Muscle layer of colon (tissue), 2 donors: ENCODE measurements around the gene PDCD1LG2.
"Not testable (repeated sequence)": the region's sequence is repeated elsewhere in the genome, so short reads cannot be mapped to it uniquely, and the experiment has no call there.

Experiments
- H3K27ac ChIP-seq: one replicate; pipeline ENCODE4 v1.7.0; 2013; ENCODE audit warnings: low read depth, mild to moderate bottlenecking, low read length, moderate library complexity
- H3K27me3 ChIP-seq, 2 donors: one replicate each; pipeline ENCODE4 v1.7.0; 2013; ENCODE audit warnings: low read length in 2 of 2, mild to moderate bottlenecking in 2 of 2; ENCODE audit not compliant: insufficient read depth in 2 of 2, control insufficient read depth in 1 of 2
- H3K36me3 ChIP-seq: one replicate; pipeline ENCODE4 v1.7.0; 2013; ENCODE audit warnings: mild to moderate bottlenecking, low read length; ENCODE audit not compliant: insufficient read depth
- H3K4me1 ChIP-seq: one replicate; pipeline ENCODE4 v1.7.0; 2013; ENCODE audit warnings: mild to moderate bottlenecking, low read length; ENCODE audit not compliant: insufficient read depth
- H3K4me3 ChIP-seq, 2 donors: one replicate each; pipeline ENCODE4 v1.7.0; 2013; ENCODE audit warnings: low read length in 2 of 2, low read depth in 1 of 2, mild to moderate bottlenecking in 1 of 2, moderate library complexity in 1 of 2
- H3K9ac ChIP-seq: one replicate; pipeline ENCODE4 v1.7.0; 2013; ENCODE audit warnings: low read length
- H3K9me3 ChIP-seq: one replicate; pipeline ENCODE4 v1.7.0; 2013; ENCODE audit warnings: mild to moderate bottlenecking, low read length
- donor health status: abdominal sarcoma.
- donor health status: Adenocarcinoma of cecum.

PDCD1LG2 gene

GRCh38 chr9:5577225-5577624, 66.9 kb downstream of the PDCD1LG2 start:
- no peak overlapping the region for H3K27ac ChIP-seq
- no peaks in the 10 kb centered on the region for H3K36me3 ChIP-seq
- no peak overlapping the region for H3K4me3 ChIP-seq

GRCh38 chr9:5578018-5578697, 67.8 kb downstream of the PDCD1LG2 start:
- no peaks in the 10 kb centered on the region for H3K36me3 ChIP-seq
- H3K4me1 ChIP-seq, result no peaks in the 10 kb centered on the region
- no peak overlapping the region for H3K27ac ChIP-seq
- no peak overlapping the region for H3K4me3 ChIP-seq
- H3K9ac ChIP-seq, result no peak overlapping the region
- H3K9me3 ChIP-seq, result no peaks in the 10 kb centered on the region
- no peaks in the 10 kb centered on the region for H3K27me3 ChIP-seq

More at GRCh38 chr9:5577225-5577624, 66.9 kb downstream of the PDCD1LG2 start:
- Histone ChIP-seq H3K4me1 (no peaks in the 10 kb centered on the region), H3K9me3 (no peaks in the 10 kb centered on the region), H3K27me3 (no peaks in the 10 kb centered on the region), H3K9ac (no peak overlapping the region)

GRCh38 chr9:5578698-5579085, 68.4 kb downstream of the PDCD1LG2 start:
- Histone ChIP-seq H3K4me3 (no peak overlapping the region), H3K27me3 (no peaks in the 10 kb centered on the region), H3K9ac (no peak overlapping the region), H3K9me3 (no peaks in the 10 kb centered on the region), H3K27ac (no peak overlapping the region), H3K36me3 (no peaks in the 10 kb centered on the region), H3K4me1 (no peaks in the 10 kb centered on the region)

- no peaks in the 10 kb centered on the region for H3K4me1 ChIP-seq
- no peak overlapping the region for H3K4me3 ChIP-seq
- no peaks in the 10 kb centered on the region for H3K9me3 ChIP-seq
- H3K9ac ChIP-seq, result no peak overlapping the region
- no peaks in the 10 kb centered on the region for H3K27me3 ChIP-seq
- no peaks in the 10 kb centered on the region for H3K36me3 ChIP-seq
- no peak overlapping the region for H3K27ac ChIP-seq
Measured at GRCh38 chr9:5579881-5580280, 69.5 kb downstream of the PDCD1LG2 start.

- Histone ChIP-seq H3K27ac (no peak overlapping the region), H3K36me3 (no peaks in the 10 kb centered on the region), H3K4me1 (no peaks in the 10 kb centered on the region), H3K9me3 (no peaks in the 10 kb centered on the region), H3K4me3 (no peak overlapping the region), H3K27me3 (no peaks in the 10 kb centered on the region), H3K9ac (no peak overlapping the region)
Measured at GRCh38 chr9:5580650-5581049, 70.3 kb downstream of the PDCD1LG2 start.

- H3K4me3 ChIP-seq, H3K36me3 ChIP-seq, H3K4me1 ChIP-seq, H3K9ac ChIP-seq, H3K9me3 ChIP-seq, H3K27ac ChIP-seq, H3K27me3 ChIP-seq: not testable (repeated sequence)
Measured at GRCh38 chr9:5581706-5582105, 71.4 kb downstream of the PDCD1LG2 start.

GRCh38 chr9:5582835-5583195, 72.5 kb downstream of the PDCD1LG2 start:
- Histone ChIP-seq H3K36me3 (no peaks in the 10 kb centered on the region), H3K9me3 (no peaks in the 10 kb centered on the region), H3K4me3 (no peak overlapping the region), H3K27ac (no peak overlapping the region), H3K4me1 (no peaks in the 10 kb centered on the region), H3K9ac (no peak overlapping the region), H3K27me3 (no peaks in the 10 kb centered on the region)

- H3K36me3 ChIP-seq, result no peaks in the 10 kb centered on the region
- H3K27me3 ChIP-seq, result no peaks in the 10 kb centered on the region
- no peak overlapping the region for H3K4me3 ChIP-seq
- H3K9ac ChIP-seq, result no peak overlapping the region
- no peak overlapping the region for H3K27ac ChIP-seq
- no peaks in the 10 kb centered on the region for H3K4me1 ChIP-seq
- no peaks in the 10 kb centered on the region for H3K9me3 ChIP-seq
Measured at GRCh38 chr9:5586391-5586802, 76.1 kb downstream of the PDCD1LG2 start.

- Histone ChIP-seq H3K27ac (no peak overlapping the region), H3K27me3 (no peaks in the 10 kb centered on the region), H3K36me3 (no peaks in the 10 kb centered on the region), H3K9ac (no peak overlapping the region), H3K4me1 (no peaks in the 10 kb centered on the region), H3K9me3 (no peaks in the 10 kb centered on the region), H3K4me3 (no peak overlapping the region)
Measured at GRCh38 chr9:5587024-5587423, 76.7 kb downstream of the PDCD1LG2 start.

GRCh38 chr9:5592231-5592630, 81.9 kb downstream of the PDCD1LG2 start:
- no peaks in the 10 kb centered on the region for H3K36me3 ChIP-seq
- no peak overlapping the region for H3K27ac ChIP-seq
- no peak overlapping the region for H3K4me3 ChIP-seq
- no peaks in the 10 kb centered on the region for H3K9me3 ChIP-seq
- H3K4me1 ChIP-seq, result no peaks in the 10 kb centered on the region
- H3K9ac ChIP-seq, result no peak overlapping the region
- H3K27me3 ChIP-seq, result no peaks in the 10 kb centered on the region

- no peak overlapping the region for H3K9ac ChIP-seq
- H3K36me3 ChIP-seq, result no peaks in the 10 kb centered on the region
- no peaks in the 10 kb centered on the region for H3K4me1 ChIP-seq
- no peak overlapping the region for H3K4me3 ChIP-seq
- no peaks in the 10 kb centered on the region for H3K9me3 ChIP-seq
- no peak overlapping the region for H3K27ac ChIP-seq
- H3K27me3 ChIP-seq, result no peaks in the 10 kb centered on the region
Measured at GRCh38 chr9:5592904-5593303, 82.6 kb downstream of the PDCD1LG2 start.

GRCh38 chr9:5593904-5594303, 83.6 kb downstream of the PDCD1LG2 start:
- H3K9me3 ChIP-seq, result no peaks in the 10 kb centered on the region
- H3K4me3 ChIP-seq, result no peak overlapping the region
- no peaks in the 10 kb centered on the region for H3K27me3 ChIP-seq
- no peaks in the 10 kb centered on the region for H3K4me1 ChIP-seq
- no peaks in the 10 kb centered on the region for H3K36me3 ChIP-seq
- no peak overlapping the region for H3K27ac ChIP-seq
- no peak overlapping the region for H3K9ac ChIP-seq
